Trophoblast cell (in vitro differentiated cells and primary cell): ENCODE results near the gene RPS6KL1.

Source experiments
- DNase-seq, 2 donors: peaks; one replicate each; pipeline ENCODE4 v3.0.0-alpha.2; 2016
- H2AFZ ChIP-seq: 2 replicates; pipeline ENCODE4 v1.6.1; 2013; ENCODE audit warnings: low read length, moderate library complexity, mild to moderate bottlenecking; ENCODE audit not compliant: insufficient read depth, poor library complexity
- H2AK5ac ChIP-seq: 2 replicates; pipeline ENCODE4 v1.6.1; 2013; ENCODE audit warnings: mild to moderate bottlenecking, low read length
- H2BK120ac ChIP-seq: 2 replicates; pipeline ENCODE4 v1.6.1; 2013; ENCODE audit warnings: low read length, mild to moderate bottlenecking, moderate library complexity; ENCODE audit not compliant: insufficient read depth, poor library complexity
- H2BK12ac ChIP-seq: 2 replicates; pipeline ENCODE4 v1.6.1; 2013; ENCODE audit warnings: mild to moderate bottlenecking, low read length, moderate library complexity
- H2BK5ac ChIP-seq: 2 replicates; pipeline ENCODE4 v1.6.1; 2013; ENCODE audit warnings: low read length, low read depth, moderate library complexity, mild to moderate bottlenecking; ENCODE audit not compliant: poor library complexity
- H3K14ac ChIP-seq: 2 replicates; pipeline ENCODE4 v1.6.1; 2013; ENCODE audit warnings: mild to moderate bottlenecking, low read length
- H3K18ac ChIP-seq: 2 replicates; pipeline ENCODE4 v1.6.1; 2013; ENCODE audit warnings: mild to moderate bottlenecking, low read length
- H3K23ac ChIP-seq: 2 replicates; pipeline ENCODE4 v1.6.1; 2013; ENCODE audit warnings: low read length
- H3K27ac ChIP-seq: 2 replicates; pipeline ENCODE4 v1.5.1; 2013; ENCODE audit warnings: low read depth, mild to moderate bottlenecking, inconsistent platforms, low read length, moderate library complexity
- H3K27me3 ChIP-seq: 2 replicates; pipeline ENCODE4 v1.6.1; 2013; ENCODE audit warnings: inconsistent platforms, mild to moderate bottlenecking, low read length, moderate library complexity; ENCODE audit not compliant: insufficient read depth
- H3K36me3 ChIP-seq, 2 experiments: 1 replicate in 1 of 2; 2 replicates in 1 of 2; pipeline ENCODE4 v1.6.1; 2013; ENCODE audit warnings: low read length in 2 of 2, mild to moderate bottlenecking in 2 of 2, moderate library complexity in 1 of 2; ENCODE audit not compliant: insufficient read depth in 2 of 2, control insufficient read depth in 1 of 2
- H3K4ac ChIP-seq: 2 replicates; pipeline ENCODE4 v1.6.1; 2013; ENCODE audit warnings: low read depth, mild to moderate bottlenecking, low read length, moderate library complexity
- H3K4me1 ChIP-seq, 2 experiments: 1 replicate in 1 of 2; 2 replicates in 1 of 2; pipeline ENCODE4 v1.6.1; 2013; ENCODE audit warnings: low read length in 2 of 2, mild to moderate bottlenecking in 2 of 2, moderate library complexity in 1 of 2; ENCODE audit not compliant: insufficient read depth in 2 of 2, control insufficient read depth in 1 of 2
- H3K4me2 ChIP-seq: 2 replicates; pipeline ENCODE4 v1.6.1; 2013; ENCODE audit warnings: inconsistent platforms, mild to moderate bottlenecking, low read length, moderate library complexity
- H3K4me3 ChIP-seq: 2 replicates; pipeline ENCODE4 v1.5.1; 2013; ENCODE audit warnings: mild to moderate bottlenecking, low read depth, low read length, inconsistent platforms
- H3K79me1 ChIP-seq: one replicate; pipeline ENCODE4 v1.6.1; 2013; ENCODE audit warnings: low read length
- H3K79me2 ChIP-seq: 2 replicates; pipeline ENCODE4 v1.6.1; 2013; ENCODE audit warnings: low read length, mild to moderate bottlenecking; ENCODE audit not compliant: control insufficient read depth, insufficient read depth, poor library complexity
- H3K9ac ChIP-seq: 2 replicates; pipeline ENCODE4 v1.6.1; 2013; ENCODE audit warnings: mild to moderate bottlenecking, low read length
- H3K9me3 ChIP-seq: 2 replicates; pipeline ENCODE4 v1.6.1; 2013; ENCODE audit warnings: low read depth, mild to moderate bottlenecking, control low read depth, inconsistent platforms, low read length; ENCODE audit not compliant: insufficient read depth
- H4K12ac ChIP-seq: 2 replicates; pipeline ENCODE4 v1.6.1; 2013; ENCODE audit warnings: low read depth, mild to moderate bottlenecking, low read length, moderate library complexity
- H4K8ac ChIP-seq: 2 replicates; pipeline ENCODE4 v1.6.1; 2013; ENCODE audit warnings: low read depth, mild to moderate bottlenecking, low read length, moderate library complexity
- H4K91ac ChIP-seq: one replicate; pipeline ENCODE4 v1.6.1; 2013; ENCODE audit warnings: low read depth, mild to moderate bottlenecking, low read length, moderate library complexity
- WGBS: extraction: QIAGEN DNeasy Blood & Tissue Kit; methylation state at CpG from one replicate; pipeline ENCODE4 v1.1.7; 2013; ENCODE audit warnings: missing lambda C conversion rate; ENCODE audit not compliant: insufficient read length, insufficient coverage; ENCODE audit errors: extremely low coverage; 5-methylcytosine and 5-hydroxymethylcytosine counted together

RPS6KL1 gene

GRCh38 chr14:74910556-74910955 lies 12.5 kb downstream of the RPS6KL1 start:
- Histone ChIP-seq H3K4me1 (no peaks in the 10 kb centered on the region), H2BK120ac (no peak overlapping the region), H3K27ac (no peak overlapping the region), H2AK5ac (no peak overlapping the region), H4K12ac (no peak overlapping the region), H3K9me3 (no peaks in the 10 kb centered on the region), H3K4ac (no peak overlapping the region), H3K4me3 (no peak overlapping the region), H3K4me2 (no peak overlapping the region), H3K79me1 (no peaks in the 10 kb centered on the region), H3K18ac (no peak overlapping the region), H3K14ac (no peak overlapping the region), H4K8ac (no peak overlapping the region), H3K27me3 (no peaks in the 10 kb centered on the region), H2AFZ (no peak overlapping the region), H3K36me3 (peaks cover 6% of the 10 kb centered on the region in 2 experiments), H2BK12ac (no peak overlapping the region), H2BK5ac (no peak overlapping the region), H4K91ac (no peak overlapping the region), H3K9ac (no peak overlapping the region), H3K23ac (no peak overlapping the region), H3K79me2 (no peaks in the 10 kb centered on the region)
- WGBS = no CpG with 5 or more reads among the region's 10 CpGs
- peak in 1 of 2 donors; percentile 38 for DNase-seq

DNA sequence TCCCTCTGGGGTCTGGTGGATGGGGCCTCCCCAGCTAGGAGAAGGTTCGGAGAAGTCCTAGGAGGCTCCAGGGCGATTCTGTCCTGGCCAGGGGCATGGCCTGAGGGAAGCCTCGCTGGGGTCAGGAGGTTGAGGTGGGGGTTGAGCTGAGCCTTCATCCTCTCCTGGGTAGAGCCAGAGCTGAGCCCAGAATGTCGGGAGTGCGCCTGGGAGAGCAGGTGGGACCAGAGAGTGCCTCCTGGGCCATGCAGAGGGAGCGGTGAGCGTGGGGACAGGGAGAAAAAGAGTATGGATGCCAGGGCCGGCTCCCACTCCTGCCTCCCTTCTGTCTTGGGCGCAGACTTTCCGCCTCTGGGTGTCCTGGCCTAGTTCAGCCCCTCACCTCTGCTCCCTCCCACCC lies 13.1 kb downstream of the RPS6KL1 start:
- no peaks in the 10 kb centered on the region for H3K27me3 ChIP-seq
- no peak overlapping the region for H2BK120ac ChIP-seq
- no peaks in the 10 kb centered on the region for H3K79me1 ChIP-seq
- no peaks in the 10 kb centered on the region for H3K9me3 ChIP-seq
- no peak overlapping the region for H3K18ac ChIP-seq
- H3K23ac ChIP-seq = no peak overlapping the region
- no peak overlapping the region for H3K4me3 ChIP-seq
- no peak overlapping the region for H4K12ac ChIP-seq
- WGBS = no CpG with 5 or more reads among the region's 10 CpGs
- no peak overlapping the region for H3K14ac ChIP-seq
- no peak overlapping the region for H2BK5ac ChIP-seq
- H2AFZ ChIP-seq = no peak overlapping the region
- H3K9ac ChIP-seq = no peak overlapping the region
- no peaks in the 10 kb centered on the region for H3K79me2 ChIP-seq
- peaks cover 6 to 12% of the 10 kb centered on the region in 2 experiments for H3K36me3 ChIP-seq
- H3K4me1 ChIP-seq = no peaks in the 10 kb centered on the region
- no peak overlapping the region for H2BK12ac ChIP-seq
- H3K4me2 ChIP-seq = no peak overlapping the region
- H3K27ac ChIP-seq = no peak overlapping the region
- no peak overlapping the region for H3K4ac ChIP-seq
- DNase-seq = no peak
- no peak overlapping the region for H4K8ac ChIP-seq
- H2AK5ac ChIP-seq = no peak overlapping the region
- no peak overlapping the region for H4K91ac ChIP-seq

DNA sequence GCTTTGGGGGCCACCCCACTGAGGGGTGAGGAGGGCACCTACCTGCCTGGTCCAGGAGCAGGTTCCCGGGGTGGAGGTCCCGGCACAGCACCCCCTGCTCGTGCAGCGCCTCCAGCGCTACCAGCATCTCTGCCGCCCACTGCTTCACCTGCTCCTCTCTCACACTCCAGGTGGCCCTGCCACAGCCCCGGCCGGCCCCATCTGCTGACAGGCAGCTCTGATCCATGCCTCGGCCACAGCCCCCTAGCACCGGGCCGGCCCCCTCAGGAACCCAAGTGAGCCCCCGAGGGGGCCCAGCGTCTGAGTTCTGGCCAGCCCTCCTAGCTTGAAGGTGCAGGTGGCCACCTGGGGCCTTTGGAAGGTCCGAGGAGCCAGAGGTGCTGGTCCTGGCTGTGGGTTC lies 13.6 kb downstream of the RPS6KL1 start:
- Histone ChIP-seq H3K27me3 (no peaks in the 10 kb centered on the region), H3K23ac (no peak overlapping the region), H3K4ac (no peak overlapping the region), H4K8ac (no peak overlapping the region), H3K4me3 (no peak overlapping the region), H2BK5ac (no peak overlapping the region), H3K36me3 (peaks cover 6 to 15% of the 10 kb centered on the region in 2 experiments), H2BK120ac (no peak overlapping the region), H4K12ac (no peak overlapping the region), H3K4me2 (no peak overlapping the region), H3K18ac (no peak overlapping the region), H3K79me1 (no peaks in the 10 kb centered on the region), H2AFZ (no peak overlapping the region), H3K4me1 (no peaks in the 10 kb centered on the region), H3K9ac (no peak overlapping the region), H3K79me2 (no peaks in the 10 kb centered on the region), H3K9me3 (no peaks in the 10 kb centered on the region), H2AK5ac (no peak overlapping the region), H2BK12ac (no peak overlapping the region), H4K91ac (no peak overlapping the region), H3K27ac (no peak overlapping the region), H3K14ac (no peak overlapping the region)
- no CpG with 5 or more reads among the region's 14 CpGs for WGBS
- DNase-seq = no peak

DNA sequence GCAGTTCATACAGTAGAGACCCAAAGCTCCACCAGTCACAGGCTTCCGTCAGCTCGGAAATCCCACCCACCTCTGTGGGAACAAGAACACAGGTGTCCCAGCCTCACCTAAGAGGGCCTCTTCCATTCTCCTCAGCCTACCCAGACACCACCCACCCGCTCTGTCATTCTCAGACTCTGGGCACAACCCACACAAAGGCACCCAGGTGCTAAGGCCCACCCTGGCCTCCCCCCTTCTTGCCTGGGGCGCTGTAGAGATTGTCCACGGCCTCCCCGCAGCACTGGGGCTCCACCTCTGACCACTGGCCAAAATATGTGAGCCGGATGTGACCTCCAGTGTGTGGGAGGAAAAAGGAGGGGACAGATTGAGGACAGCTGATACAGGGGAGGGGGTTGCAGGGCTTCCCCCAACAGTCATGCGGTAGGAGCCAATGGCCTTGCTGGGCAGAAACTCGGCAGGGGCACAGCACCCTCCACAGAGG lies 14.2 kb downstream of the RPS6KL1 start:
- no peak overlapping the region for H3K27ac ChIP-seq
- no peaks in the 10 kb centered on the region for H3K79me2 ChIP-seq
- H3K23ac ChIP-seq = no peak overlapping the region
- WGBS = no CpG with 5 or more reads among the region's 9 CpGs
- no peak overlapping the region for H2AFZ ChIP-seq
- H4K8ac ChIP-seq = no peak overlapping the region
- H4K12ac ChIP-seq = no peak overlapping the region
- no peak overlapping the region for H3K4me2 ChIP-seq
- no peak overlapping the region for H2BK5ac ChIP-seq
- peaks cover 6 to 15% of the 10 kb centered on the region in 2 experiments for H3K36me3 ChIP-seq
- H3K9me3 ChIP-seq = no peaks in the 10 kb centered on the region
- DNase-seq = no peak
- H3K79me1 ChIP-seq = no peaks in the 10 kb centered on the region
- no peak overlapping the region for H3K4ac ChIP-seq
- H4K91ac ChIP-seq = no peak overlapping the region
- no peak overlapping the region for H3K14ac ChIP-seq
- H3K9ac ChIP-seq = no peak overlapping the region
- no peak overlapping the region for H3K18ac ChIP-seq
- no peak overlapping the region for H3K4me3 ChIP-seq
- H2BK12ac ChIP-seq = no peak overlapping the region
- H3K4me1 ChIP-seq = no peaks in the 10 kb centered on the region
- H3K27me3 ChIP-seq = no peaks in the 10 kb centered on the region
- no peak overlapping the region for H2BK120ac ChIP-seq
- no peak overlapping the region for H2AK5ac ChIP-seq
